Measurements from ENCODE around the gene SEC14L5.

The SEC14L5 gene

GRCh38 chr16:5020551-5020950 lies 62.4 kb downstream of the SEC14L5 start:
- FAIRE-seq: no peak
- DNase-seq (ENCODE audit: insufficient read length): no peak
- TF ChIP-seq POLR2AphosphoS5 (IDR thresholded peaks at IDR 0.05; ENCODE audit: low read depth, low read length) (no peak), TAF1 (IDR thresholded peaks at IDR 0.05; ENCODE audit: borderline replicate concordance, low read depth, low read length) (no peak), POLR2A (IDR thresholded peaks at IDR 0.05; ENCODE audit: low read depth, low read length) (no peak)

GRCh38 chr16:5022521-5022920 lies 64.4 kb downstream of the SEC14L5 start:
- FAIRE-seq: no peak
- DNase-seq (ENCODE audit: insufficient read length): no peak
- TF ChIP-seq TAF1 (IDR thresholded peaks at IDR 0.05; ENCODE audit: borderline replicate concordance, low read depth, low read length) (no peak), POLR2AphosphoS5 (IDR thresholded peaks at IDR 0.05; ENCODE audit: low read depth, low read length) (no peak), POLR2A (IDR thresholded peaks at IDR 0.05; ENCODE audit: low read depth, low read length) (no peak)

- no peak for DNase-seq (ENCODE audit: insufficient read length)
- no peak for TF ChIP-seq POLR2A (IDR thresholded peaks at IDR 0.05; ENCODE audit: low read depth, low read length)
- no peak for TF ChIP-seq POLR2AphosphoS5 (IDR thresholded peaks at IDR 0.05; ENCODE audit: low read depth, low read length)
- TF ChIP-seq TAF1 (IDR thresholded peaks at IDR 0.05; ENCODE audit: borderline replicate concordance, low read depth, low read length): no peak
- FAIRE-seq: no peak
Measured at GRCh38 chr16:5024632-5025031, 66.5 kb downstream of the SEC14L5 start.

GRCh38 chr16:5025171-5025632 lies 67.1 kb downstream of the SEC14L5 start:
- FAIRE-seq (no peak), DNase-seq (ENCODE audit: insufficient read length) (no peak)
- TF ChIP-seq POLR2AphosphoS5 (IDR thresholded peaks at IDR 0.05; ENCODE audit: low read depth, low read length) (no peak), POLR2A (IDR thresholded peaks at IDR 0.05; ENCODE audit: low read depth, low read length) (no peak), TAF1 (IDR thresholded peaks at IDR 0.05; ENCODE audit: borderline replicate concordance, low read depth, low read length) (no peak)

GRCh38 chr16:5026664-5027063 lies 68.5 kb downstream of the SEC14L5 start:
- DNase-seq (ENCODE audit: insufficient read length) (no peak), FAIRE-seq (no peak)
- TF ChIP-seq TAF1 (IDR thresholded peaks at IDR 0.05; ENCODE audit: borderline replicate concordance, low read depth, low read length) (no peak), POLR2A (IDR thresholded peaks at IDR 0.05; ENCODE audit: low read depth, low read length) (no peak), POLR2AphosphoS5 (IDR thresholded peaks at IDR 0.05; ENCODE audit: low read depth, low read length) (no peak)

GRCh38 chr16:5027086-5027485 lies 69.0 kb downstream of the SEC14L5 start:
- DNase-seq (ENCODE audit: insufficient read length): no peak
- TF ChIP-seq TAF1 (IDR thresholded peaks at IDR 0.05; ENCODE audit: borderline replicate concordance, low read depth, low read length): no peak
- TF ChIP-seq POLR2A (IDR thresholded peaks at IDR 0.05; ENCODE audit: low read depth, low read length): no peak
- TF ChIP-seq POLR2AphosphoS5 (IDR thresholded peaks at IDR 0.05; ENCODE audit: low read depth, low read length): no peak
- no peak for FAIRE-seq

GRCh38 chr16:5027575-5028235 lies 69.6 kb downstream of the SEC14L5 start:
- FAIRE-seq (no peak), DNase-seq (ENCODE audit: insufficient read length) (no peak)
- TF ChIP-seq TAF1 (IDR thresholded peaks at IDR 0.05; ENCODE audit: borderline replicate concordance, low read depth, low read length): no peak
- no peak for TF ChIP-seq POLR2A (IDR thresholded peaks at IDR 0.05; ENCODE audit: low read depth, low read length)
- no peak for TF ChIP-seq POLR2AphosphoS5 (IDR thresholded peaks at IDR 0.05; ENCODE audit: low read depth, low read length)

- TF ChIP-seq POLR2A (IDR thresholded peaks at IDR 0.05; ENCODE audit: low read depth, low read length) (no peak), POLR2AphosphoS5 (IDR thresholded peaks at IDR 0.05; ENCODE audit: low read depth, low read length) (no peak), TAF1 (IDR thresholded peaks at IDR 0.05; ENCODE audit: borderline replicate concordance, low read depth, low read length) (no peak)
- FAIRE-seq: no peak
- no peak for DNase-seq (ENCODE audit: insufficient read length)
Measured at GRCh38 chr16:5028950-5029475, 70.9 kb downstream of the SEC14L5 start.

- DNase-seq (ENCODE audit: insufficient read length): no peak
- FAIRE-seq: no peak
- TF ChIP-seq TAF1 (IDR thresholded peaks at IDR 0.05; ENCODE audit: borderline replicate concordance, low read depth, low read length): no peak
- no peak for TF ChIP-seq POLR2AphosphoS5 (IDR thresholded peaks at IDR 0.05; ENCODE audit: low read depth, low read length)
- no peak for TF ChIP-seq POLR2A (IDR thresholded peaks at IDR 0.05; ENCODE audit: low read depth, low read length)
Measured at GRCh38 chr16:5030251-5030870, 72.2 kb downstream of the SEC14L5 start.

GRCh38 chr16:5031601-5032000 lies 73.5 kb downstream of the SEC14L5 start:
- no peak for FAIRE-seq

GRCh38 chr16:5032748-5033167 lies 74.6 kb downstream of the SEC14L5 start:
- DNase-seq (ENCODE audit: insufficient read length) (no peak), FAIRE-seq (no peak)
- TF ChIP-seq POLR2AphosphoS5 (IDR thresholded peaks at IDR 0.05; ENCODE audit: low read depth, low read length) (no peak), POLR2A (IDR thresholded peaks at IDR 0.05; ENCODE audit: low read depth, low read length) (no peak), TAF1 (IDR thresholded peaks at IDR 0.05; ENCODE audit: borderline replicate concordance, low read depth, low read length) (no peak)

More at GRCh38 chr16:5031601-5032000, 73.5 kb downstream of the SEC14L5 start:
- TF ChIP-seq POLR2A (IDR thresholded peaks at IDR 0.05; ENCODE audit: low read depth, low read length) (no peak), POLR2AphosphoS5 (IDR thresholded peaks at IDR 0.05; ENCODE audit: low read depth, low read length) (no peak), TAF1 (IDR thresholded peaks at IDR 0.05; ENCODE audit: borderline replicate concordance, low read depth, low read length) (no peak)
- DNase-seq (ENCODE audit: insufficient read length): no peak
